ENCODE results near the gene KAT2A.
A peak's percentile ranks its signal among the peaks of the same experiment; 100 is the strongest.

Gene KAT2A

GRCh38 chr17:42107597-42108576, 13.3 kb downstream of the KAT2A start:
- H3K4me3 ChIP-seq (replicated peaks; ENCODE audit: low read depth, low read length) = no peak overlapping the region
- DNase-seq (ENCODE audit: extremely low read depth, low read depth) = peak; percentile 29
- no peak for TF ChIP-seq CTCF (IDR thresholded peaks at IDR 0.05; ENCODE audit: low read depth, low read length, missing control alignments)

- no peak for DNase-seq (ENCODE audit: extremely low read depth, low read depth)
- no peak overlapping the region for H3K4me3 ChIP-seq (replicated peaks; ENCODE audit: low read depth, low read length)
- no peak for TF ChIP-seq CTCF (IDR thresholded peaks at IDR 0.05; ENCODE audit: low read depth, low read length, missing control alignments)
Measured at GRCh38 chr17:42107124-42107523, 14.0 kb downstream of the KAT2A start.

DNA sequence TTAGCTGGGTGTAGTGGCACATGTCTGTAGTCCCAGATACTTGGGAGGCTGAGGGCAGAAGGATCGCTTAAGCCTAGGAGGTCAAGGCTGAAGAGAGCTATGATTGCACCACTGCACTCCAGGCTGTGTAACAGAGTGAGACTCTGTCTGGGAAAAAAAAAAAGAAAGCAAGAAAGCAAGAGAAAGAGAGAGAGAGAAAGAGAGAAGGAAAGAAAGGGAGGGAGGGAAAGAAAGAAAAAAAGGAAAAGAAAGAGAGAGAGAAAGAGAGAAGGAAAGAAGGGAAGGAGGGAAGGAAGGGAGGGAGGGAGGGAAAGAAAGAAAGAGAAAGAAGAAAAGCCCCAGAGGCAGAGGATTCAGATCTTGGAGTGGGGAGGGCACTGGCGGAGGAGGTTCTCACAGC, 15.2 kb downstream of the KAT2A start:
- H3K4me3 ChIP-seq (replicated peaks; ENCODE audit: low read depth, low read length) = no peak overlapping the region
- TF ChIP-seq CTCF (IDR thresholded peaks at IDR 0.05; ENCODE audit: low read depth, low read length, missing control alignments) = no peak
- no peak for DNase-seq (ENCODE audit: extremely low read depth, low read depth)

GRCh38 chr17:42104264-42104663, 16.9 kb downstream of the KAT2A start:
- DNase-seq (ENCODE audit: extremely low read depth, low read depth) = no peak
- H3K4me3 ChIP-seq (replicated peaks; ENCODE audit: low read depth, low read length) = no peak overlapping the region
- TF ChIP-seq CTCF (IDR thresholded peaks at IDR 0.05; ENCODE audit: low read depth, low read length, missing control alignments) = no peak

DNA sequence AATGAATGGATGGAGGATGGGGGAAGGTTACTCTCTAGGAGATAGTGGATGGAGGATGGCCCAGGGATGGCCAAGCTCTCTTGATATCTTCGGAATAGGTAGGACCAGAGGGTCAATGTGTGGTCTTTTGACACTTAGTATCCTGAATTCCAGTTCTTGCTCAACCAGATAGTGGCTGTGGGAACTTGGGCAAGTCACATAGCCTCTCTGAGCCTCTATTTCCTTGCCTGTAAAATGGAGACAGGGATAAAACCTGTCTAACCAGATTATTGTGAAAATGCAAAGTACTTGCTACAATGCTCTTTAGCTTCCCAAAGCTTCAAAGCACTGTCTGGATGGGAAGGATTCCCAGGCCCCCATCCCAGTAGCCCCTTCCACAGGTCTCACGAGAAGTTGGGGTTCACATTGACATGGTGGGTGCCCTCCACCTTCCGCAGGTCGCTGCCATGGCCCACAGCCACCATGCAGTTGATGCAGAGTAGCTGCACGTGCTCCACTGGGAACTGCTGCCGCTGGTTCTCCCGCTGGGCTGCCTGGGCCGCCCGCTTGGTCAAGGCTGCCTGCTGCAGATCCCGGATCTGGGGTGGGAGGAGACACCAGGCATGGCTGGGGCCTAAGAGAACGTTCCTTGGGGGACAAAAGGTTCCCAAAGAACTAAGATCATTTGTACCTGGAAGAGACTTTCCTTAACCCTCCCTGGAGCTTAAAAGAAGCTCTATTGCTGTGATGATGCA, 17.8 kb downstream of the KAT2A start:
- H3K4me3 ChIP-seq (replicated peaks; ENCODE audit: low read depth, low read length) = no peak overlapping the region
- DNase-seq (ENCODE audit: extremely low read depth, low read depth) = no peak
- TF ChIP-seq CTCF (IDR thresholded peaks at IDR 0.05; ENCODE audit: low read depth, low read length, missing control alignments) = no peak

- no peak for DNase-seq (ENCODE audit: extremely low read depth, low read depth)
- TF ChIP-seq CTCF (IDR thresholded peaks at IDR 0.05; ENCODE audit: low read depth, low read length, missing control alignments) = peak; percentile 96
- H3K4me3 ChIP-seq (replicated peaks; ENCODE audit: low read depth, low read length) = no peak overlapping the region
Measured at GRCh38 chr17:42101513-42102292, 19.5 kb downstream of the KAT2A start.

All from HFF-Myc (cell line).